Neutrophil (primary cell): ENCODE measurements around the gene OR5H1.

Source experiments
- H3K27ac ChIP-seq: fragments of 200-600 bp; sonication (generic); 2 replicates; pipeline ENCODE4 v1.5.1; 2016; ENCODE audit warnings: mild to moderate bottlenecking, moderate library complexity
- H3K27me3 ChIP-seq: fragments of 200-600 bp; sonication (generic); 2 replicates; pipeline ENCODE4 v1.6.0; 2016; ENCODE audit warnings: mild to moderate bottlenecking
- H3K36me3 ChIP-seq: fragments of 200-600 bp; sonication (generic); 2 replicates; pipeline ENCODE4 v1.5.1; 2017
- H3K4me1 ChIP-seq, 2 experiments: fragments of 200-600 bp in 1 of 2; sonication (generic) in 1 of 2; 1 replicate in 1 of 2; 2 replicates in 1 of 2; pipeline versions ENCODE4 v1.5.1 to v1.6.1; 2013 to 2016; ENCODE audit warnings: low read depth in 1 of 2, low read length in 1 of 2, mild to moderate bottlenecking in 1 of 2, moderate library complexity in 1 of 2; ENCODE audit not compliant: control insufficient read depth in 1 of 2, insufficient read depth in 1 of 2
- H3K4me3 ChIP-seq, 2 experiments: fragments of 200-600 bp in 1 of 2; sonication (generic) in 1 of 2; 1 replicate in 1 of 2; 2 replicates in 1 of 2; pipeline ENCODE4 v1.5.1; 2013 to 2016; ENCODE audit warnings: low read depth in 1 of 2, low read length in 1 of 2, mild to moderate bottlenecking in 1 of 2, moderate library complexity in 1 of 2
- H3K9me3 ChIP-seq: fragments of 200-600 bp; sonication (generic); 2 replicates; pipeline ENCODE4 v1.5.1; 2016
- CTCF ChIP-seq: fragments of 200-600 bp; sonication (generic); IDR thresholded peaks from 2 replicates; pipeline ENCODE4 v1.5.1; 2016; ENCODE audit warnings: antibody characterized with exemption

Gene OR5H1

GRCh38 chr3:98130421-98130820 lies at the start of gene OR5H1:
OR5H1 (plus strand) TSS chr3:98130721; CDS start chr3:98132698, 1,977 bp downstream.
- Histone ChIP-seq H3K27ac (no peak within 1 kb of the TSS), H3K36me3 (no peaks in the 10 kb centered on the region), H3K4me3 (no peak within 1 kb of the TSS), H3K27me3 (no peaks in the 10 kb centered on the region), H3K9me3 (no peaks in the 10 kb centered on the region), H3K4me1 (no peaks in the 10 kb centered on the region)
- TF ChIP-seq CTCF: no peak

GRCh38 chr3:98086873-98087272 lies 43.6 kb upstream of the OR5H1 start, which contains the start of gene OR5AC2:
OR5AC2 (plus strand) TSS chr3:98087173; CDS start chr3:98087173, 0 bp downstream.
- H3K27me3 ChIP-seq: no peaks in the 10 kb centered on the region
- no peaks in the 10 kb centered on the region for H3K36me3 ChIP-seq
- H3K9me3 ChIP-seq: no peaks in the 10 kb centered on the region
- H3K4me1 ChIP-seq: no peaks in the 10 kb centered on the region
- no peak within 1 kb of the TSS for H3K27ac ChIP-seq
- no peak for TF ChIP-seq CTCF
- H3K4me3 ChIP-seq: no peak within 1 kb of the TSS

GRCh38 chr3:98095882-98096281 lies 34.6 kb upstream of the OR5H1 start:
- Histone ChIP-seq H3K9me3 (no peaks in the 10 kb centered on the region), H3K27ac (no peak overlapping the region), H3K4me1 (no peaks in the 10 kb centered on the region), H3K27me3 (no peaks in the 10 kb centered on the region), H3K4me3 (no peak overlapping the region), H3K36me3 (no peaks in the 10 kb centered on the region)
- TF ChIP-seq CTCF: no peak

- no peaks in the 10 kb centered on the region for H3K27me3 ChIP-seq
- H3K9me3 ChIP-seq: no peaks in the 10 kb centered on the region
- H3K4me3 ChIP-seq: no peak overlapping the region
- H3K36me3 ChIP-seq: no peaks in the 10 kb centered on the region
- H3K27ac ChIP-seq: no peak overlapping the region
- TF ChIP-seq CTCF: no peak
- H3K4me1 ChIP-seq: no peaks in the 10 kb centered on the region
Measured at GRCh38 chr3:98099848-98100247, 30.7 kb upstream of the OR5H1 start.

- Histone ChIP-seq H3K27me3 (no peaks in the 10 kb centered on the region), H3K4me3 (no peak overlapping the region), H3K36me3 (no peaks in the 10 kb centered on the region), H3K4me1 (no peaks in the 10 kb centered on the region), H3K27ac (no peak overlapping the region), H3K9me3 (peaks cover 3% of the 10 kb centered on the region)
- TF ChIP-seq CTCF: no peak
Measured at GRCh38 chr3:98108162-98108561, 22.4 kb upstream of the OR5H1 start.
